Astrocyte of the hippocampus (primary cell): ENCODE results near the gene POLR3B.

Experiments used
- DNase-seq: peaks from one replicate; pipeline ENCODE4 v3.0.0; 2011; ENCODE audit warnings: low read depth, low spot score

Gene POLR3B

GRCh38 chr12:106412563-106412962 is 55.0 kb downstream of the POLR3B start:
- no peak for DNase-seq

GRCh38 chr12:106415134-106415533 is 57.6 kb downstream of the POLR3B start:
- DNase-seq: peak; percentile 67

GRCh38 chr12:106416273-106416672 is 58.7 kb downstream of the POLR3B start:
- peak; percentile 89 for DNase-seq

GRCh38 chr12:106417926-106418910 is 60.7 kb downstream of the POLR3B start:
- peak; percentile 84 for DNase-seq

GRCh38 chr12:106418970-106419369 is 61.4 kb downstream of the POLR3B start:
- DNase-seq: no peak

- no peak for DNase-seq
Observed at GRCh38 chr12:106423291-106423690, 65.7 kb downstream of the POLR3B start.

GRCh38 chr12:106425061-106425702 is 67.6 kb downstream of the POLR3B start:
- no peak for DNase-seq

GRCh38 chr12:106427917-106428316 is 70.4 kb downstream of the POLR3B start:
- no peak for DNase-seq

- DNase-seq: peak; percentile 73
Observed at GRCh38 chr12:106428384-106428783, 70.8 kb downstream of the POLR3B start.

- DNase-seq: no peak
Observed at GRCh38 chr12:106429043-106429552, 71.5 kb downstream of the POLR3B start.

- no peak for DNase-seq
Observed at GRCh38 chr12:106429636-106430035, 72.1 kb downstream of the POLR3B start.

GRCh38 chr12:106431839-106432411 is 74.4 kb downstream of the POLR3B start:
- DNase-seq: no peak

- no peak for DNase-seq
Observed at GRCh38 chr12:106433055-106433454, 75.5 kb downstream of the POLR3B start.

GRCh38 chr12:106434526-106434925 is 77.0 kb downstream of the POLR3B start:
- no peak for DNase-seq

GRCh38 chr12:106436164-106436563 is 78.6 kb downstream of the POLR3B start:
- DNase-seq: peak; percentile 70

GRCh38 chr12:106442575-106442974 is 85.0 kb downstream of the POLR3B start:
- DNase-seq: no peak

GRCh38 chr12:106445053-106445452 is 87.5 kb downstream of the POLR3B start:
- DNase-seq: no peak

- DNase-seq: peak; percentile 5
Observed at GRCh38 chr12:106445959-106446358, 88.4 kb downstream of the POLR3B start.

- peak; percentile 55 for DNase-seq
Observed at GRCh38 chr12:106446419-106447092, 89.0 kb downstream of the POLR3B start.

GRCh38 chr12:106452309-106452708 is 94.8 kb downstream of the POLR3B start:
- DNase-seq: no peak

- no peak for DNase-seq
Observed at GRCh38 chr12:106455111-106455510, 97.6 kb downstream of the POLR3B start.

GRCh38 chr12:106459124-106459523 is 101.6 kb downstream of the POLR3B start:
- DNase-seq: no peak
